A204.1 (cell line): ENCODE results near the gene MOB2.

Source experiments
- FAIRE-seq: peaks from 2 replicates; lab custom pipeline; 2012; peaks lifted over from hg19 to GRCh38; lab: Jason Lieb, UNC

The MOB2 gene

DNA sequence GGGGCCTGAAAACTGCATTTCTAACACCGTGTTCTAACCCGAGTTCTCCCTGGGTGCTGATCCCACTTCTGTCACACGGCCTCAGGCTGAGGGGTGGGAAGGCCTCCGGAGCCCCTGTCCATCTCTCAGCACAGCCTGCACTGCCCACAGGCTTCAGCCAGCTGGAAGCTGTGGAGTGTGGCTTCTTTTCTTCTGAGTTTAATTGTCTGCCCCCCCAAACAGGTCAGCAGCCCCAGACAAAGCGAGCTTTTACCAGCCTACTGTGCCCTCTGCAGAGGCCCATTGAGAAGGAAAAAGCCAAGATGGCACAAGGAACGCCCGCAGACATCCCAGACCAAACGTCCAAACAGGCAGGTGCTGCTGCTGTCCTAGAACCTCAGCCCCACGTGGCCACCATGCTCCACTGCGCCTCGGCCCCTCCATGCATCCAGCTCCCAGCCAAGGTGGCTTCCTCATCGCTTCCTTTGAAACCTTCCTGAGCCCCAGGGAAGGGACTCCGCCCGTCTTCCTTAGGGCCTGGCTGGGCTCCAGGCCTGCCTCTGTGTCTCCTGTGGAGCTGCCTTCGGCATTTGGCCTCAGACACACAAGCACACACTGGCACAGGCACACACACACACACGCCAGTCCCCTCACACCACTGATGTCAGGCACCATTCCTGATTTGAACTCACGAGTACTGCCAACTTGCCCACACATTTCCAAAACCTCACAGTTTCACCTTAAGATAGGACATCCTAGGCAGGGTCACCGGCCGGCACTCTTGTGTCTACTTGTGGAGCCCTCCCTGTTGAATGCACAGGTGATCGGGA is 1.7 kb downstream of the MOB2 start:
- FAIRE-seq, result no peak

- no peak for FAIRE-seq
These were observed 2.4 kb downstream of the MOB2 start for GRCh38 chr11:1484061-1484671.

GRCh38 chr11:1483445-1483961 is 3.1 kb downstream of the MOB2 start:
- no peak for FAIRE-seq

DNA sequence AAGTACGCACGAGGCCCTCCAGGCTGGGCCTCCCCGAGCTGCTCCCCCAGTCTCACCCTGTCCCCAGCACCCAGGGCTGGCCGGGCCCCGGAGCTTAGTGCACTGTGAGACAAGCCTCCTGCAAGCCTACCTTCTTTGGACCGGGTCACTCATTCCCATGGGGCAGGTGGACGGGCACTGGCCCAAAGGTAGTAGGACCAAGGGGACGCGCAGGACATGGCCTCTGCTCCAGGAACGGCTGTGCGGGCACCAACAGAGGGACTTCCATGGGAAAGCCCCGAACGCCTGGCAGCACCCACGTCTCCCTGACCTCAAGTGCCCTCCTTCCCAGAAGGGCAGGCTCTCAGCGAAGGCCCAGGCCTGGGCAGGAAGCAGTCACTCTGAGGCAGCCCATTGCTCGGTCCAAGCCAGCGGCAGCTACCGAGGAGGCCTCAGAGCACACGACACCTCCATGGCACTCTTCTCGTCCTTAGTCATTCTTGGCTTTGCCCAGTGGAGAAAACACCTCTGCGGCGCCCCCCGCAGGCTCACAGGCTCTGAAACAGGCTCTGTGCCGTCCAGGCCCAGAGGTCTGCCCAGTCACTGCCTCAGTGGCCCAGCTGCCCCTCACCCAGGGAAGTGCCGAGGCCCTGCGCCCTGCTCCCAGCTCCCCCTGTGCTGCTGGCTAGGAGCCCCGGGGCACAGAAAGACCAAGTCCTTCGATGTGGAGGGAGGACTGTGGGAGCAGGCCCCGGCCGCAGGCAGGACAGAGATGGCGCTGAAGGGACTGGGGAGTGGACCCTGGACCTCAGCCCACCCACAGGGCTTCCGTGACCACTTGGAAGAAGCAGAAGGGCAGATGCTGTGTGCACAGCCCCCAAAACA is 3.8 kb downstream of the MOB2 start:
- FAIRE-seq, result no peak

DNA sequence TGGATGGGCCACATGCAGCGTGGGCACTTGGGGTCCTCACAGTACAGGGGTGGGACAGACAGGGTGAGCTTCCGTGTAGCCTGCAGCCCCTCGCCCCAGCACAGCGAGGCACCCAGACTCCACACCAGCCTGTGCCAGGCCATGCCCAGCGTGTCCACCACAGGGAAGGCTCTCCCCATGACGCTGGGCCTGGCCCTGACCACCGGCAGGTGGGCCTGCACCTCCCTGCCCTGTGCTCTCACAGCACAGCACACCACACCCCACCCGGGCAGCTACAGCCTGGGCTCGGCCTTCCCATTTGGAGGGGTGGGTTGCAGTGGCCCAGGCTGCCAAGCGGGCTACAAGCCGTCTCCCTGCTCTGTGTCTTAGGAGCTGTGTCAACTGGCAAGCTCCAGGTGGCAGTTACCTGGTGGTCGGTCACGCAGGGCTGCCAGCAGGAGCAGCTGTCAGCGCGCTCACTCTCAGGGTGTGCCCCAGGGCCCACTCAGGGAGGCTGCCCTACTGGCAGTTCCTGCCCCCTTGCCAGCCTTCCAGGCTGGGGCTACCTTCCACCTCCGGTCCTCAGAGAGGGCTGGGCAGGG is 4.6 kb downstream of the MOB2 start:
- no peak for FAIRE-seq

- FAIRE-seq, result no peak
These were observed 5.1 kb downstream of the MOB2 start for GRCh38 chr11:1481483-1481825.

DNA sequence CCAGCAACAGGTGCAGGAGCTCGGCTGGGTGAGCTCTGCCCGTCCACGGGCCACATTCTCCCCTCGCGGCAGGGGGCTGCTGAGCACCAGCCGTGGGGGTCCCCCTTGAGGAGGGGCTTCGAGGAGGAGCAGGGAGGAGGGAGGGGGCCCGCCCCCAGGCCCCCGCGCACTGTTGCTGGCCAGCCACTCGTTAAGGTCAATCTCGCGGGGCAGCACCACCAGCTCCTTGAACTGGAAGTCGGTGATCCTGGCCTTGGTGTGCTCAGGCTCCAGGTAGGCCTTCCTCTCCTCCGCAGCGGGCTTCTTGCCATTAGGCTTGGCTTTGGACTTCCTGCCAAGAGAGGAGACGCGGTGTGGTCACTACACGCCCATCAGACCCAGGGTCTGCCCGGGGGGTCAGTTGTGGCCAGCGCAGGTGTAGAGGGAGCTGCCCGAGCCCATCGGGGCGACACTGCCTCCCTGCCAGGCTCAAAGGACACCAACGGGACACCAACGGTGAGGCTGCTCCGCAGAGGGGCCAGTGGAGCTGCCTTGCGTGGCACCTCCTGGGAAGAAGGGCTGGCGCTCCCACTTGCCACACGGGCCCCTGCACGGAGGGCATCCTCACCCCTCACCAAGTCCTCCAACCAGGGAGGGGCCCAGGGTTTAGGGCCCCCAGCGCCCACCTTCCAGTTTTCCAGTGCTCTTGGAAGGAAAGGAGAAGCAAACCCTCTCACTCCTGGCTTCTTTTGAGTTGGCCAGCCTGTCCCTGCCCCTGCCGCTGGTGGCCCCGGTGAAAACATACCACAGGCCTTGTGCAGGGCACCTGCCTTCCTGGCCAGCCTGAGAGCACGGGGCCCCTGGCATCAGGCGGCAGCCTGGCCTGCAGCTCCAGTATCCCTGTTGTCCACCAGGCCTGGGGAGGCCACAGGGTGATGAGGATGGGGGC is 5.8 kb downstream of the MOB2 start:
- FAIRE-seq, result no peak

DNA sequence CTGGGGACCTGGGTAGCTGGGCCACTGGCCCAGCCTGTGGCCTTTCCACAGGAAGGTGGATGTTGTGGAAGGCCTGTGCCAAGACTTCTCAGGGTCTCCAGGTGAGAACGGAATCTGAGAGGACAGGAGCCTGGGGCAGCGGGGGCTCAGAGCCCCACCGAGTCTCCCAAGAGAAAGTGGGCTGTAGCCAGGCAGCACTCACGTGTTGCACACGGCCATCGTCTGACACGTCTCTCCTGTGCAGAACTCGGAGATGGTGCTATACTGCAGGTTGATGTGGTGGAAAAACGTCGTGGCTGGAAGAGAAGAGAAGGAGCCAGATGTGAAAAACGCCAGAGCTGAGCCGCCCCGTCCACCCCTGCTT is 6.4 kb downstream of the MOB2 start:
- FAIRE-seq, result no peak

- FAIRE-seq, result no peak
These were observed 6.9 kb downstream of the MOB2 start for GRCh38 chr11:1479678-1480118.

GRCh38 chr11:1479006-1479677 is 7.4 kb downstream of the MOB2 start:
- FAIRE-seq, result no peak

DNA sequence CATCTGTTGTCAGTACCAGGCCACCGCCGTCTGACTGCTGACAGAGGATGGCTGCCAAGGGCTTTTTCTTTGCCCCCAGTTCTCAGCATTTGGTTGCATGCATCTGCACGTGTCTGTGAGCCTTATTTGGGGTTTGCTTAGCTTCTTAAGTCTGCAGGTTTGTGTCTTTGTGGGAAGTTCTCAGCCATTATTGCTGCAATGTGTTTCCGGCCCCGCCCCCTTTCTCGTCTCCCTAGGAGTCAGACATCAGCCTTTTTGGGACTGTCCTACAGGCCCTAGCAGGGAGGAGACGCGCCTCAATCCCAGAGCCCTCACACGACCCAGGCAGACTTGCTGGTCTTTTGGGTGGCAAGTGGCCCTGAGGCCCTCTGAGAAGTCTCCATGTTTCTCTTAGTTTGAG is 8.0 kb downstream of the MOB2 start:
- no peak for FAIRE-seq

GRCh38 chr11:1478011-1478410 is 8.6 kb downstream of the MOB2 start:
- no peak for FAIRE-seq

- no peak for FAIRE-seq
These were observed 9.4 kb downstream of the MOB2 start for GRCh38 chr11:1476940-1477736.

GRCh38 chr11:1475841-1476240 is 10.7 kb downstream of the MOB2 start:
- no peak for FAIRE-seq

GRCh38 chr11:1473786-1474185 is 12.8 kb downstream of the MOB2 start:
- no peak for FAIRE-seq

DNA sequence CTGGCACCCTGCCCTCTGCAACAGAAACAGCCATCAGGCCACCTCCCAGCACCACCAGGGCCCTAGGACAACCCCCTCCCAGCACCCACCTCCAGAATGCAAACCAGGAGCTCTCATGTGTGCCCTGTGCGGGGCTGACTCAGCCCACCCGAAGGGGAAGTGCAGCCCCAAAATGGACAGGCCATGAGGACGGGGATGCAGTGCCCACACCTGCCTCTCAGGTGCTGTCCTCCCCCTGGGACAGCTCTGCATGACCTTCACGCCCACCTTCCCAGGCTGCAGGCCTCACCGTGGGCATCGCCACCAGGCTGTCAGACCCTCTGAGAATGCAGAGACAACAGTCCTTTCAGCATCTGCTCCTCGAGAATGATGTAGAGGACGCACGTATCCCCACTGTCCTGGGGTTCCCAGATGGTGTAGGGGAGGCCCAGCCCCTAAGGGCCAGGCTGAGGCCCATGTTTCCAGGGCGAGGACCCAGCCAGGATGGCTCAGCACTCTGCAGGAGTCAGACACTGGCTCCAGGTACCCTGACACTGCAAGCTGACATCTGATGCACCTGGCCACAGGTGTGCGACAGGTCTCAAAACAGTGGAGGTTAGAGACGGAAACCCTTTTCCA is 13.5 kb downstream of the MOB2 start:
- no peak for FAIRE-seq

GRCh38 chr11:1472180-1473005 is 14.2 kb downstream of the MOB2 start:
- FAIRE-seq, result no peak

GRCh38 chr11:1471736-1472135 is 14.8 kb downstream of the MOB2 start:
- FAIRE-seq, result no peak
